Astrocyte (in vitro differentiated cells and primary cell): ENCODE measurements around the gene NOLC1. TPM values are rescaled to one million over a fixed set of nuclear protein-coding genes. Genes with fewer than 3 reads are reported as not detected.

ENCODE experiments used
- DNase-seq: peaks from one replicate; pipeline ENCODE4 v3.0.0-alpha.2; 2010; ENCODE audit warnings: low read depth
- FAIRE-seq: peaks from 2 replicates; lab custom pipeline; 2011; peaks lifted over from hg19 to GRCh38; lab: Jason Lieb, UNC
- H2AFZ ChIP-seq: 2 replicates; pipeline ENCODE4 v1.6.0; 2012; ENCODE audit warnings: low read depth, low read length, inconsistent platforms
- H3K27ac ChIP-seq: 2 replicates; pipeline ENCODE4 v1.5.1; 2011; ENCODE audit warnings: low read depth, low read length, inconsistent platforms
- H3K27me3 ChIP-seq: 2 replicates; pipeline ENCODE4 v1.6.0; 2011; ENCODE audit warnings: low read length, inconsistent platforms; ENCODE audit not compliant: insufficient read depth
- H3K36me3 ChIP-seq: 2 replicates; pipeline ENCODE4 v1.5.1; 2011; ENCODE audit warnings: low read length, inconsistent platforms; ENCODE audit not compliant: insufficient read depth
- H3K4me1 ChIP-seq: 2 replicates; pipeline ENCODE4 v1.5.1; 2011; ENCODE audit warnings: low read length, inconsistent platforms; ENCODE audit not compliant: insufficient read depth
- H3K4me2 ChIP-seq: 2 replicates; pipeline ENCODE4 v1.6.0; 2012; ENCODE audit warnings: low read length, inconsistent platforms
- H3K4me3 ChIP-seq: 2 replicates; pipeline ENCODE4 v1.5.1; 2011; ENCODE audit warnings: low read depth, mild to moderate bottlenecking, low read length, inconsistent platforms; ENCODE audit not compliant: insufficient read depth
- H3K79me2 ChIP-seq: 2 replicates; pipeline ENCODE4 v1.6.0; 2012; ENCODE audit warnings: mild to moderate bottlenecking, low read length, inconsistent platforms; ENCODE audit not compliant: insufficient read depth
- H3K9ac ChIP-seq: 2 replicates; pipeline ENCODE4 v1.6.0; 2012; ENCODE audit warnings: mild to moderate bottlenecking, low read length, inconsistent platforms
- H3K9me3 ChIP-seq: 2 replicates; pipeline ENCODE4 v1.5.1; 2012; ENCODE audit warnings: low read depth, mild to moderate bottlenecking, low read length, inconsistent platforms; ENCODE audit not compliant: insufficient read depth
- H4K20me1 ChIP-seq: 2 replicates; pipeline ENCODE4 v1.6.0; 2012; ENCODE audit warnings: low read length, inconsistent platforms; ENCODE audit not compliant: insufficient read depth
- H3K27ac Mint-ChIP-seq: one replicate; pipeline ENCODE4 v1.8.0; 2021; ENCODE audit warnings: mild to moderate bottlenecking, mixed read lengths; ENCODE audit not compliant: unreplicated experiment
- H3K27me3 Mint-ChIP-seq: one replicate; pipeline ENCODE4 v1.8.0; 2021; ENCODE audit warnings: low read depth, mixed read lengths; ENCODE audit not compliant: unreplicated experiment
- H3K36me3 Mint-ChIP-seq: one replicate; pipeline ENCODE4 v1.8.0; 2021; ENCODE audit warnings: low read depth, mixed read lengths; ENCODE audit not compliant: unreplicated experiment
- H3K4me1 Mint-ChIP-seq: one replicate; pipeline ENCODE4 v1.8.0; 2021; ENCODE audit warnings: low read depth, mixed read lengths; ENCODE audit not compliant: unreplicated experiment
- H3K4me3 Mint-ChIP-seq: one replicate; pipeline ENCODE4 v1.8.0; 2021; ENCODE audit warnings: mild to moderate bottlenecking, moderate library complexity, mixed read lengths; ENCODE audit not compliant: unreplicated experiment
- H3K9me3 Mint-ChIP-seq: one replicate; pipeline ENCODE4 v1.8.0; 2021; ENCODE audit warnings: mild to moderate bottlenecking, mixed read lengths; ENCODE audit not compliant: unreplicated experiment
- CTCF ChIP-seq: IDR thresholded peaks from 2 replicates; pipeline ENCODE4 v1.5.1; 2011; ENCODE audit warnings: low read depth, mild to moderate bottlenecking, inconsistent platforms, low read length, moderate library complexity; ENCODE audit not compliant: insufficient read depth
- EZH2 ChIP-seq: IDR thresholded peaks from 2 replicates; pipeline ENCODE4 v1.6.1; 2012; ENCODE audit warnings: mild to moderate bottlenecking, low read length, inconsistent platforms; ENCODE audit not compliant: insufficient read depth
- total RNA-seq: library from RNA; stranded (reverse); gene quantifications from 2 replicates; pipeline ENCODE4 v1.2.1, GENCODE V29; 2021

The NOLC1 gene
- total RNA-seq, 1 donor from 2014 or later: 92.9 TPM

DNA sequence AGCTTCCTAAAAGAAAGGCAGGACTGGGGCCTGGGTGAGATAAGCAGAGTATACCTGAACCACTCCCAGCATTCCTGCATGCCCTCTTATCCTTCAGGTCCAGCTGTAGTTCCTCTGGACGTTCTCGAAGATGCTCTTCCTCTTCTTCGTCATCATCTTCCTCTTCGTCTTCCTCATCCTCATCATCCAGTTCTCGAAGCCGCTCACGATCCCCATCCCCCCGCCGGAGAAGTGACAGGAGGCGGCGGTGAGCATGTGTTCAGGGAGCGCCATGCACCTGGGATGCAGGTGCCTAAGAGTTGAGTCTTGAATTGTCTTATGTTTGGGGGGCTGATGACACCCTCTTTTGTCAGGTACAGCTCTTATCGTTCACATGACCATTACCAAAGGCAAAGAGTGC lies 3.9 kb upstream of the NOLC1 start:
- H2AFZ ChIP-seq: no peak overlapping the region
- Mint-ChIP-seq H3K27me3 (no peaks in the 10 kb centered on the region), H3K36me3 (peaks cover 44% of the 10 kb centered on the region), H3K4me1 (peaks cover 29% of the 10 kb centered on the region), H3K27ac (no peak overlapping the region), H3K4me3 (peak overlapping the region; percentile 61), H3K9me3 (no peaks in the 10 kb centered on the region)
- H3K36me3 ChIP-seq: peaks cover 59% of the 10 kb centered on the region
- peaks cover 15% of the 10 kb centered on the region for H3K4me1 ChIP-seq
- FAIRE-seq (no peak), DNase-seq (no peak)
- H3K27ac ChIP-seq: no peak overlapping the region
- H3K4me3 ChIP-seq: no peak overlapping the region
- peaks cover 89% of the 10 kb centered on the region for H4K20me1 ChIP-seq
- H3K4me2 ChIP-seq: no peak overlapping the region
- H3K9ac ChIP-seq: no peak overlapping the region
- TF ChIP-seq CTCF (no peak), EZH2 (no peak)
- no peaks in the 10 kb centered on the region for H3K27me3 ChIP-seq
- no peaks in the 10 kb centered on the region for H3K9me3 ChIP-seq
- H3K79me2 ChIP-seq: peaks cover 54% of the 10 kb centered on the region

- H3K4me2 ChIP-seq: peak overlapping the region; percentile 99
- H3K27ac Mint-ChIP-seq: peak overlapping the region; percentile 99
- H4K20me1 ChIP-seq: peaks cover 85% of the 10 kb centered on the region
- no peaks in the 10 kb centered on the region for H3K27me3 ChIP-seq
- TF ChIP-seq EZH2: no peak
- no peak for TF ChIP-seq CTCF
- peaks cover 31% of the 10 kb centered on the region for H3K36me3 Mint-ChIP-seq
- peaks cover 17% of the 10 kb centered on the region for H3K4me1 ChIP-seq
- peak overlapping the region; percentile 98 for H3K4me3 Mint-ChIP-seq
- H3K79me2 ChIP-seq: peaks cover 58% of the 10 kb centered on the region
- peak; percentile 78 for DNase-seq
- peaks cover 24% of the 10 kb centered on the region for H3K4me1 Mint-ChIP-seq
- H3K27me3 Mint-ChIP-seq: no peaks in the 10 kb centered on the region
- no peaks in the 10 kb centered on the region for H3K9me3 Mint-ChIP-seq
- FAIRE-seq: peak; percentile 80
- peak overlapping the region; percentile 95 for H3K9ac ChIP-seq
- peak overlapping the region; percentile 98 for H3K27ac ChIP-seq
- no peak overlapping the region for H2AFZ ChIP-seq
- no peaks in the 10 kb centered on the region for H3K9me3 ChIP-seq
- H3K4me3 ChIP-seq: peak overlapping the region; percentile 48
- peaks cover 40% of the 10 kb centered on the region for H3K36me3 ChIP-seq
These were observed 1.0 kb upstream of the NOLC1 start for GRCh38 chr10:102150970-102151773.

- peak overlapping the region; percentile 55 for H2AFZ ChIP-seq
- peak overlapping the region; percentile 95 for H3K9ac ChIP-seq
- H3K4me1 Mint-ChIP-seq: peaks cover 23% of the 10 kb centered on the region
- peaks cover 17% of the 10 kb centered on the region for H3K4me1 ChIP-seq
- H3K27me3 ChIP-seq: no peaks in the 10 kb centered on the region
- no peaks in the 10 kb centered on the region for H3K9me3 Mint-ChIP-seq
- H3K4me3 ChIP-seq: peak overlapping the region; percentile 95
- peak overlapping the region; percentile 98 for H3K4me3 Mint-ChIP-seq
- TF ChIP-seq EZH2 (no peak), CTCF (no peak)
- peak overlapping the region; percentile 99 for H3K27ac Mint-ChIP-seq
- FAIRE-seq (no peak), DNase-seq (no peak)
- H3K27ac ChIP-seq: peak overlapping the region; percentile 98
- no peaks in the 10 kb centered on the region for H3K27me3 Mint-ChIP-seq
- peaks cover 60% of the 10 kb centered on the region for H3K79me2 ChIP-seq
- H3K9me3 ChIP-seq: no peaks in the 10 kb centered on the region
- H3K4me2 ChIP-seq: peak overlapping the region; percentile 99
- peaks cover 42% of the 10 kb centered on the region for H3K36me3 ChIP-seq
- peaks cover 35% of the 10 kb centered on the region for H3K36me3 Mint-ChIP-seq
- peaks cover 85% of the 10 kb centered on the region for H4K20me1 ChIP-seq
These were observed 329 bp downstream of the NOLC1 start for GRCh38 chr10:102152545-102152890.
